Right lobe of liver (tissue), 6 donors: ENCODE measurements around the gene ZNF827. TPM values are rescaled to one million over a fixed set of nuclear protein-coding genes. Genes with fewer than 3 reads are reported as not detected.

Experiments
- ATAC-seq, 4 donors: fragments of 200-7000 bp; cut with Tn5 transposase; one replicate each; pipeline ENCODE4 v1.9.1; 2020; ENCODE audit warnings: mild to moderate bottlenecking in 4 of 4, moderate library complexity in 4 of 4
- DNase-seq, 3 donors: peaks; one replicate each; pipeline ENCODE4 v3.0.0-alpha.2; 2020
- H3K27ac ChIP-seq, 3 donors: fragments of 200-600 bp; one replicate each; pipeline ENCODE4 v1.8.0; 2022
- H3K27me3 ChIP-seq, 2 donors: fragments of 200-600 bp; one replicate each; pipeline ENCODE4 v1.8.0; 2022
- H3K36me3 ChIP-seq, 4 donors: fragments of 200-600 bp; sonication (generic) in 1 of 4; one replicate each; pipeline versions ENCODE4 v1.5.1 to v1.8.0; 2017 to 2022; ENCODE audit warnings: control low read depth in 1 of 4
- H3K4me1 ChIP-seq, 4 donors: fragments of 200-600 bp; sonication (generic) in 1 of 4; one replicate each; pipeline versions ENCODE4 v1.5.1 to v1.8.0; 2017 to 2022; ENCODE audit warnings: control low read depth in 1 of 4
- H3K4me3 ChIP-seq, 3 donors: fragments of 200-600 bp; one replicate each; pipeline ENCODE4 v1.8.0; 2022
- H3K9me3 ChIP-seq, 4 donors: fragments of 200-600 bp; sonication (generic) in 1 of 4; one replicate each; pipeline versions ENCODE4 v1.5.1 to v1.8.0; 2017 to 2022; ENCODE audit warnings: control low read depth in 1 of 4
- CTCF ChIP-seq, 4 donors: fragments of 200-600 bp in 3 of 4; fragments of 450-650 bp in 1 of 4; IDR thresholded peaks; one replicate each; pipeline versions ENCODE4 v1.5.1 to v1.8.0; 2016 to 2022; ENCODE audit warnings: antibody characterized with exemption in 4 of 4, mild to moderate bottlenecking in 2 of 4
- POLR2A ChIP-seq: fragments of 450-650 bp; IDR thresholded peaks from one replicate; pipeline ENCODE4 v1.6.1; 2017; ENCODE audit warnings: antibody characterized with exemption, mild to moderate bottlenecking
- WGBS: methylation state at CpG from one replicate; pipeline ENCODE4 v1.1.6; 2018; ENCODE audit warnings: low coverage, low lambda C conversion rate; ENCODE audit not compliant: insufficient coverage; ENCODE audit errors: missing lambda C conversion rate; 5-methylcytosine and 5-hydroxymethylcytosine counted together
- intact Hi-C, 2 donors: fragments of 100-400 bp; cut with DNase I; formaldehyde crosslinking; loops; one replicate each; pipeline versions ENCODE4 v1.11.2 to v1.14.1; 2022
- total RNA-seq, 6 experiments: library from RNA; depleted of rRNA in 2 of 6; stranded (reverse); fragments of >200 nt in 2 of 6; fragmentation: NEBNext Ultra II Directional in 3 of 6; extraction: Animal tissue kit (Norgen Biotek cat#: 25700) in 3 of 6; gene quantifications; one replicate each; pipeline versions ENCODE4 v1.1.0 to v1.2.4, GENCODE V29; 2016 to 2023
- donor health status: DM: no; HTN: yes; CAD: no.
- donor health status: DM: no; HTN: no; CAD: no.
- donor health status: DM: no; HTN: no; CAD: no.
- donor health status: DM: no; HTN: yes; CAD: no.
- donor health status: DM: no; HTN: yes; CAD: no.

Gene ZNF827
- total RNA-seq, 6 experiments from 2014 or later, result 0.28 to 1.6 (median 0.68) TPM

DNA sequence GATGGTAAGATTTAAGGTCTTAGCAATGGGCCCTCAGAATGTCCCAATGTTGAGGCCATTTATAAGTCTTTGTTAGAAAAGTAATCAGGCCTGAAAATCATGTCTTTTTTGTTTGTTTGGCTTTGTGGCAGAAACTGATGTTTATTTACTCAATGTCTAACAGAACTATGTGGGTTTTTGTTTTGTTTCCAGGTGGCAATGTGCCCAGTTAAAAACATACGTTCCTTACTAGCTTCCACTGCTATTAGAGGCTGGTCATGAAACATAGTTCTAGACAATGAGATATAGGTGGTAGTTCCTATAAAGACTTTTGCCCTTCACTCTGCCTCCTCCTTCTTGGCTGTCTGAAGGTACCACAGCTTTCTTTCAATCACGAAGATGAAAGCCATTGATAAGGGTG is 149.9 kb downstream of the ZNF827 start:
- H3K9me3 ChIP-seq, result no peaks in the 10 kb centered on the region
- H3K4me1 ChIP-seq, result peaks cover 0 to 12% (median 4%) of the 10 kb centered on the region in 4 donors
- WGBS, result 53% methylated on average over 2 of the region's 2 CpGs
- intact Hi-C loops, result no loop called here
- H3K4me3 ChIP-seq, result no peak overlapping the region
- H3K27me3 ChIP-seq, result no peaks in the 10 kb centered on the region
- TF ChIP-seq POLR2A (no peak), CTCF (IDR thresholded peaks at IDR 0.05) (no peak)
- no peak for DNase-seq
- ATAC-seq, result no peak
- H3K27ac ChIP-seq, result no peak overlapping the region
- H3K36me3 ChIP-seq, result no peaks in the 10 kb centered on the region

GRCh38 chr4:145786830-145787229 is 151.8 kb downstream of the ZNF827 start:
- intact Hi-C loops, result no loop called here
- Histone ChIP-seq H3K27me3 (no peaks in the 10 kb centered on the region), H3K36me3 (no peaks in the 10 kb centered on the region), H3K4me1 (peaks cover 0 to 12% (median 4%) of the 10 kb centered on the region in 4 donors), H3K4me3 (no peak overlapping the region), H3K27ac (no peak overlapping the region), H3K9me3 (no peaks in the 10 kb centered on the region)
- WGBS, result 75% methylated on average over 5 of the region's 5 CpGs
- ATAC-seq (no peak), DNase-seq (no peak)
- TF ChIP-seq POLR2A (no peak), CTCF (IDR thresholded peaks at IDR 0.05) (no peak)

GRCh38 chr4:145786261-145786660 is 152.4 kb downstream of the ZNF827 start:
- ATAC-seq (no peak), DNase-seq (no peak)
- 87% methylated on average over 2 of the region's 2 CpGs for WGBS

GRCh38 chr4:145785391-145786008 is 153.1 kb downstream of the ZNF827 start:
- TF ChIP-seq CTCF (IDR thresholded peaks at IDR 0.05) (no peak), POLR2A (no peak)

More at GRCh38 chr4:145786261-145786660, 152.4 kb downstream of the ZNF827 start:
- Histone ChIP-seq H3K36me3 (no peaks in the 10 kb centered on the region), H3K4me1 (peaks cover 0 to 12% (median 4%) of the 10 kb centered on the region in 4 donors), H3K27ac (no peak overlapping the region), H3K4me3 (no peak overlapping the region), H3K9me3 (no peaks in the 10 kb centered on the region), H3K27me3 (no peaks in the 10 kb centered on the region)
- intact Hi-C loops, result no loop called here
- no peak for TF ChIP-seq CTCF (IDR thresholded peaks at IDR 0.05)
- TF ChIP-seq POLR2A, result no peak

More at GRCh38 chr4:145785391-145786008, 153.1 kb downstream of the ZNF827 start:
- ATAC-seq (peak; percentile 79 to 96 (median 91)), DNase-seq (no peak)
- H3K27me3 ChIP-seq, result no peaks in the 10 kb centered on the region
- WGBS, result 7% methylated on average over 2 of the region's 2 CpGs
- no peak overlapping the region for H3K27ac ChIP-seq
- H3K4me3 ChIP-seq, result no peak overlapping the region
- intact Hi-C loops, result no loop called here
- peaks cover 0 to 12% (median 4%) of the 10 kb centered on the region in 4 donors for H3K4me1 ChIP-seq
- no peaks in the 10 kb centered on the region for H3K36me3 ChIP-seq
- H3K9me3 ChIP-seq, result no peaks in the 10 kb centered on the region
